GM12878 (cell line): ENCODE results near the gene GLA. TPM values are rescaled to one million over a fixed set of nuclear protein-coding genes. Genes with fewer than 3 reads are reported as not detected.

Experiments used
- ATF2 ChIP-seq: IDR thresholded peaks from 2 replicates; pipeline ENCODE4 v1.6.1; 2012; ENCODE audit warnings: low read length, inconsistent platforms
- ATF7 ChIP-seq: fragments of 450-650 bp; IDR thresholded peaks from 2 replicates; pipeline ENCODE4 v1.6.1; 2016; ENCODE audit warnings: low read depth, mild to moderate bottlenecking
- BMI1 ChIP-seq: fragments of 450-650 bp; IDR thresholded peaks from 2 replicates; pipeline ENCODE4 v1.6.1; 2016; ENCODE audit warnings: mild to moderate bottlenecking, moderate library complexity, borderline replicate concordance
- CHD2 ChIP-seq: IDR thresholded peaks from 2 replicates; pipeline ENCODE4 v1.6.1; 2011; ENCODE audit warnings: low read depth, low read length, improper control_type of control experiment, borderline replicate concordance
- HDGF ChIP-seq: fragments of 450-650 bp; IDR thresholded peaks from 2 replicates; pipeline ENCODE4 v1.6.1; 2016; ENCODE audit warnings: antibody characterized with exemption
- IKZF2 ChIP-seq, 2 experiments: fragments of 450-650 bp; IDR thresholded peaks; 2 replicates each; pipeline ENCODE4 v1.6.1; 2017; ENCODE audit warnings: mild to moderate bottlenecking in 2 of 2, moderate library complexity in 2 of 2
- IRF4 ChIP-seq: IDR thresholded peaks from 2 replicates; pipeline ENCODE4 v1.6.1; 2011; ENCODE audit warnings: low read depth, low read length
- MAX ChIP-seq: IDR thresholded peaks from 2 replicates; pipeline ENCODE4 v1.6.1; 2012; ENCODE audit warnings: low read depth, low read length, improper control_type of control experiment
- NKRF ChIP-seq: fragments of 450-650 bp; conservative IDR thresholded peaks from 2 replicates; pipeline ENCODE4 v1.6.1; 2017; ENCODE audit warnings: mild to moderate bottlenecking, moderate library complexity
- NR2C1 ChIP-seq: fragments of 450-650 bp; IDR thresholded peaks from 2 replicates; pipeline ENCODE4 v1.6.1; 2017; ENCODE audit warnings: antibody characterized with exemption, mild to moderate bottlenecking, moderate library complexity
- POLR2A ChIP-seq: IDR thresholded peaks from 2 replicates; pipeline ENCODE4 v1.6.1; 2011; ENCODE audit warnings: low read depth, mild to moderate bottlenecking, low read length
- POLR2AphosphoS2 ChIP-seq: IDR thresholded peaks from 2 replicates; pipeline ENCODE4 v1.6.1; 2011; ENCODE audit warnings: low read depth, mild to moderate bottlenecking, low read length, improper control_type of control experiment, moderate library complexity
- RAD51 ChIP-seq: fragments of 450-650 bp; IDR thresholded peaks from 2 replicates; pipeline ENCODE4 v1.6.1; 2016; ENCODE audit warnings: moderate library complexity, mild to moderate bottlenecking, inconsistent platforms
- RB1 ChIP-seq: fragments of 450-650 bp; formaldehyde crosslinking; IDR thresholded peaks from 2 replicates; pipeline ENCODE4 v1.6.1; 2017; ENCODE audit warnings: mild to moderate bottlenecking, borderline replicate concordance
- RELA ChIP-seq: fragments of 450-650 bp; IDR thresholded peaks from 2 replicates; pipeline ENCODE4 v1.8.0; 2014; ENCODE audit warnings: borderline replicate concordance; ENCODE audit not compliant: partially characterized antibody
- SIN3A ChIP-seq: IDR thresholded peaks from 2 replicates; pipeline ENCODE4 v1.6.1; 2012; ENCODE audit warnings: low read depth, low read length, improper control_type of control experiment
- SKIL ChIP-seq: fragments of 450-650 bp; IDR thresholded peaks from 2 replicates; pipeline ENCODE4 v1.6.1; 2017; ENCODE audit warnings: mild to moderate bottlenecking, low read depth, inconsistent platforms; ENCODE audit not compliant: poor library complexity, severe bottlenecking
- SMAD5 ChIP-seq: IDR thresholded peaks from 2 replicates; pipeline ENCODE4 v1.6.1; 2016; ENCODE audit warnings: antibody characterized with exemption, low read depth
- SMC3 ChIP-seq: IDR thresholded peaks from 2 replicates; pipeline ENCODE4 v1.6.1; 2011; ENCODE audit warnings: low read length, improper control_type of control experiment, borderline replicate concordance
- TCF3 ChIP-seq: IDR thresholded peaks from 2 replicates; pipeline ENCODE4 v1.6.1; 2012; ENCODE audit warnings: low read depth, mild to moderate bottlenecking, low read length, borderline replicate concordance; ENCODE audit not compliant: insufficient read depth
- ZBTB4 ChIP-seq: fragments of 450-650 bp; formaldehyde crosslinking; IDR thresholded peaks from 2 replicates; pipeline ENCODE4 v1.4.0; 2022; ENCODE audit warnings: mild to moderate bottlenecking, moderate library complexity
- polyA plus RNA-seq, 11 experiments: library from polyadenylated mRNA; depleted of rRNA in 4 of 11; unstranded in 6 of 11; stranded (reverse) in 5 of 11; fragments of >200 nt; fragmentation: Nextera tagmentation in 4 of 11; fragmentation: Illumina TruSeq in 1 of 11; extraction: Ambion mirVana in 4 of 11; extraction: Trizol in 1 of 11; gene quantifications; 1 replicate in 1 of 11; 2 replicates in 10 of 11; pipeline versions ENCODE4 v1.2.1 to v1.2.3, GENCODE V29; 2011 to 2016; ENCODE audit warnings: inconsistent platforms in 2 of 11, missing spikeins in 2 of 11, low read depth in 1 of 11
- total RNA-seq, 4 experiments: library from RNA; depleted of rRNA in 3 of 4; stranded (reverse); fragments of >200 nt in 3 of 4; fragmentation: Illumina TruSeq in 1 of 4; extraction: Trizol in 1 of 4; gene quantifications; 2 replicates each; pipeline versions ENCODE4 v1.2.1 to v1.2.3, GENCODE V29; 2013 to 2021

GLA gene
- total and polyA plus RNA-seq, 10 of the 15 experiments (the other 5 are each of a cell fraction or from before 2014, with no cell fraction given): 23.8 to 66.4 (median 29.1) TPM

- no peak for TF ChIP-seq ZBTB4 (CRISPR knock-in tag)
- TF ChIP-seq SKIL: peak; percentile 57
- peak; percentile 80; the same call in 1 of the 2 replicates for TF ChIP-seq RB1
- no peak for TF ChIP-seq BMI1
- peak; percentile 41; the same call in 1 of the 2 replicates for TF ChIP-seq ATF2
- peak; percentile 84; the same call in 1 of the 2 replicates for TF ChIP-seq SIN3A
- TF ChIP-seq POLR2A: peak; percentile 98
- TF ChIP-seq IRF4: 0 out of 2 replicates have a peak, but pooled peaks have one; percentile 43
- TF ChIP-seq TCF3: no peak
- peak; percentile 40 for TF ChIP-seq RELA
- no peak for TF ChIP-seq HDGF
- no peak for TF ChIP-seq RAD51
- TF ChIP-seq IKZF2 (IDR thresholded peaks at IDR 0.05): peak; percentile 73 to 80
- peak; percentile 54 for TF ChIP-seq ATF7
- TF ChIP-seq NKRF: peak; percentile 60; the same call in 1 of the 2 replicates
- no peak for TF ChIP-seq CHD2
- peak; percentile 50 for TF ChIP-seq NR2C1
- peak; percentile 97 for TF ChIP-seq POLR2AphosphoS2
- peak; percentile 95 for TF ChIP-seq SMAD5
- peak; percentile 90 for TF ChIP-seq MAX
- TF ChIP-seq SMC3: 0 out of 2 replicates have a peak, but pooled peaks have one; percentile 8
Observed at GRCh38 chrX:101390664-101391525, 16.8 kb downstream of the GLA start, which contains the start of gene RPL36A (continued).
